ENCODE measurements around the gene LRCOL1. TPM values are rescaled to one million over a fixed set of nuclear protein-coding genes. Genes with fewer than 3 reads are reported as not detected.

The LRCOL1 gene
- total and polyA plus RNA-seq, 2 of the 8 experiments (the other 6 are each of a cell fraction or from before 2014, with no cell fraction given), result not detected

DNA sequence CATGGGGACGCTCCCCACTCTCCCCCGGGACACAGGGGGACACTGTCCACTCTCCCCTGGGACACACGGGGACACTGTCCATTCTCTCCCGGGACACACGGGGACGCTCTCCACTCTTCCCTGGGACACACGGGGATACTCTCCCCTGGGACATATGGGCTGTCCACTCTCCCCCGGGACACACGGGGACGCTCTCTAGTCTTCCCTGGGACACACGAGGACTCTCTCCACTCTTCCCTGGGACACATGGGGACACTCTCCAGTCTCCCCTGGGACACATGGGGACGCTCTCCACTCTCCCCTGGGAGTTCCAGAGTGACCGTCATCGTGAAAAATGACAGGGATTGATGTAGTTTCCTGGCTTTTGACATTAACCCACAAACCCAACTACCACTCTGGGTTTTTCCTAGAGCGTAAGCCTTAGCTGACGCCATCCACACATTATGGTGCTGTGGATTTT is 5.2 kb upstream of the LRCOL1 start:
- TF ChIP-seq SAP30 (IDR thresholded peaks at IDR 0.05; ENCODE audit: insufficient read depth, insufficient replicate concordance, low read length) (no peak), POLR2A (IDR thresholded peaks at IDR 0.05; ENCODE audit: control extremely low read depth in 1 of 2, low read depth in 2 of 2, low read length in 2 of 2) (no peak), CBX5 (IDR thresholded peaks at IDR 0.05; ENCODE audit: low read depth, low read length) (no peak), ASH2L (IDR thresholded peaks at IDR 0.05; ENCODE audit: low read length) (no peak), JUN (IDR thresholded peaks at IDR 0.05; ENCODE audit: low read depth, low read length) (no peak), SRF (IDR thresholded peaks at IDR 0.05; ENCODE audit: low read depth, low read length) (no peak), BACH1 (IDR thresholded peaks at IDR 0.05; ENCODE audit: low read length) (no peak)
- TF ChIP-seq, protein P1, sequence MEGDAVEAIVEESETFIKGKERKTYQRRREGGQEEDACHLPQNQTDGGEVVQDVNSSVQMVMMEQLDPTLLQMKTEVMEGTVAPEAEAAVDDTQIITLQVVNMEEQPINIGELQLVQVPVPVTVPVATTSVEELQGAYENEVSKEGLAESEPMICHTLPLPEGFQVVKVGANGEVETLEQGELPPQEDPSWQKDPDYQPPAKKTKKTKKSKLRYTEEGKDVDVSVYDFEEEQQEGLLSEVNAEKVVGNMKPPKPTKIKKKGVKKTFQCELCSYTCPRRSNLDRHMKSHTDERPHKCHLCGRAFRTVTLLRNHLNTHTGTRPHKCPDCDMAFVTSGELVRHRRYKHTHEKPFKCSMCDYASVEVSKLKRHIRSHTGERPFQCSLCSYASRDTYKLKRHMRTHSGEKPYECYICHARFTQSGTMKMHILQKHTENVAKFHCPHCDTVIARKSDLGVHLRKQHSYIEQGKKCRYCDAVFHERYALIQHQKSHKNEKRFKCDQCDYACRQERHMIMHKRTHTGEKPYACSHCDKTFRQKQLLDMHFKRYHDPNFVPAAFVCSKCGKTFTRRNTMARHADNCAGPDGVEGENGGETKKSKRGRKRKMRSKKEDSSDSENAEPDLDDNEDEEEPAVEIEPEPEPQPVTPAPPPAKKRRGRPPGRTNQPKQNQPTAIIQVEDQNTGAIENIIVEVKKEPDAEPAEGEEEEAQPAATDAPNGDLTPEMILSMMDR (IDR thresholded peaks at IDR 0.05; ENCODE audit: control extremely low read depth in 1 of 3, insufficient read depth in 1 of 3, low read depth in 1 of 3, low read length in 3 of 3), result no peak
- TF ChIP-seq, protein P2, sequence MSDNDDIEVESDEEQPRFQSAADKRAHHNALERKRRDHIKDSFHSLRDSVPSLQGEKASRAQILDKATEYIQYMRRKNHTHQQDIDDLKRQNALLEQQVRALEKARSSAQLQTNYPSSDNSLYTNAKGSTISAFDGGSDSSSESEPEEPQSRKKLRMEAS (IDR thresholded peaks at IDR 0.05), result no peak
- WGBS, 2 experiments (ENCODE audit: extremely low coverage in 1 of 2, insufficient coverage in 1 of 2, insufficient read length in 1 of 2, insufficient replicate concordance in 2 of 2, low coverage in 1 of 2, low lambda C conversion rate in 2 of 2, missing lambda C conversion rate in 1 of 2), result 80% methylated on average over 12 of the region's 16 CpGs; no CpG with 5 or more reads in 1 of the 2 experiments
- H3K23me2 ChIP-seq (ENCODE audit: low read depth, low read length), result no peaks in the 10 kb centered on the region; the same call in 1 of the 2 replicates

More for the DNA sequence above, 5.2 kb upstream of the LRCOL1 start:
- H3K4me1 ChIP-seq (replicated peaks in 1 of 4; ENCODE audit: control insufficient read depth in 3 of 4, insufficient read depth in 4 of 4, low read length in 3 of 4), result peaks cover 0 to 3% (median 0%) of the 10 kb centered on the region in 4 experiments; a peak in 2 of 7 replicates
- no peak overlapping the region; the same call in 1 of the 2 replicates for H4K8ac ChIP-seq (ENCODE audit: extremely low read depth, insufficient read depth, low read length)
- H3K18ac ChIP-seq (ENCODE audit: extremely low read depth, low read length), result no peak overlapping the region
- no peak overlapping the region for H3K4me3 ChIP-seq (ENCODE audit: extremely low read depth in 1 of 4, insufficient read depth in 2 of 4, low read depth in 3 of 4, low read length in 4 of 4)
- no peak overlapping the region for H3K4ac ChIP-seq (replicated peaks; ENCODE audit: insufficient read length, low read depth, low read length)
- H3K9ac ChIP-seq (replicated peaks in 1 of 4; ENCODE audit: extremely low read depth in 1 of 4, low read depth in 3 of 4, low read length in 3 of 4), result no peak overlapping the region
- H3K79me2 ChIP-seq (ENCODE audit: control insufficient read depth in 1 of 2, insufficient read depth in 2 of 2, low read length in 2 of 2), result no peaks in the 10 kb centered on the region
- DNase-seq (ENCODE audit: low read depth in 1 of 2, low spot score in 2 of 2) (no peak), FAIRE-seq (no peak)
- H2BK15ac ChIP-seq (ENCODE audit: low read length), result no peak overlapping the region
- H3K27me3 ChIP-seq (replicated peaks in 1 of 4; ENCODE audit: control insufficient read depth in 3 of 4, extremely low read depth in 1 of 4, insufficient read depth in 3 of 4, low read length in 3 of 4), result peaks cover 35 to 83% (median 62%) of the 10 kb centered on the region in 4 experiments
- H2BK120ac ChIP-seq (replicated peaks; ENCODE audit: low read depth, low read length), result no peak overlapping the region
- no peak overlapping the region for H3K4me2 ChIP-seq (ENCODE audit: insufficient read depth in 1 of 2, low read depth in 2 of 2, low read length in 2 of 2)
- CTCF ChIA-PET (ENCODE audit: partially characterized antibody), result interaction anchor here (0.7 to 3.3 kb wide), 19 partner anchors 12 to 452 kb away, joined by 3 to 41 read pairs (median 4); no protein-coding TSS in a partner anchor
- no peak overlapping the region for H2BK20ac ChIP-seq (ENCODE audit: low read length)
- no peak overlapping the region for H2BK5ac ChIP-seq (ENCODE audit: low read depth, low read length)
- no peak overlapping the region for H2AK5ac ChIP-seq (ENCODE audit: low read depth, low read length)
- H4K5ac ChIP-seq (ENCODE audit: insufficient read length, low read depth, low read length), result no peak overlapping the region
- H3K14ac ChIP-seq (ENCODE audit: insufficient read length), result no peak overlapping the region
- H3K56ac ChIP-seq (replicated peaks; ENCODE audit: insufficient read length, low read depth, low read length), result no peak overlapping the region
- H4K91ac ChIP-seq (replicated peaks; ENCODE audit: insufficient read length, low read length), result no peak overlapping the region
- no peaks in the 10 kb centered on the region for H3K36me3 ChIP-seq (ENCODE audit: control insufficient read depth in 2 of 4, insufficient read depth in 4 of 4, low read length in 3 of 4)
- H3K27ac ChIP-seq (ENCODE audit: low read depth, low read length), result no peak overlapping the region
- H3K79me1 ChIP-seq (ENCODE audit: low read depth, low read length), result no peaks in the 10 kb centered on the region
- 0 out of 2 replicates have a peak overlapping the region, but pooled peaks have one; percentile 23 for H2BK12ac ChIP-seq (ENCODE audit: low read depth, low read length)
- POLR2A ChIA-PET (ENCODE audit: partially characterized antibody), result interaction anchor here (1.5 to 4.2 kb wide), 2 partner anchors 16 to 34 kb away, joined by 4 to 28 read pairs; no protein-coding TSS in a partner anchor
- no peak overlapping the region for H3K23ac ChIP-seq (ENCODE audit: insufficient read length)
- H2AFZ ChIP-seq (ENCODE audit: low read length), result no peak overlapping the region
- peaks cover 12 to 33% of the 10 kb centered on the region in 2 experiments; a peak in 3 of 4 replicates for H3K9me3 ChIP-seq (ENCODE audit: insufficient read depth in 2 of 2, low read depth in 1 of 2, low read length in 1 of 2)
- no peaks in the 10 kb centered on the region for H4K20me1 ChIP-seq (replicated peaks in 1 of 2; ENCODE audit: control insufficient read depth in 1 of 2, insufficient read depth in 2 of 2, low read length in 2 of 2)

All from H1 (cell line).